Placental epithelial cell (primary cell): ENCODE data around the gene HS3ST6. TPM values are rescaled to one million over a fixed set of nuclear protein-coding genes. Genes with fewer than 3 reads are reported as not detected.

Experiments used
- small RNA-seq: library from RNA; depleted of rRNA; stranded (forward); fragments of <200 nt; gene quantifications from one replicate; pipeline ENCODE3, GENCODE V24; 2012
- total RNA-seq: library from RNA; depleted of rRNA; stranded (reverse); fragments of >200 nt; gene quantifications from 2 replicates; pipeline ENCODE4 v1.2.3, GENCODE V29; 2012

Gene HS3ST6
- total RNA-seq, result not detected in 2 replicates

DNA sequence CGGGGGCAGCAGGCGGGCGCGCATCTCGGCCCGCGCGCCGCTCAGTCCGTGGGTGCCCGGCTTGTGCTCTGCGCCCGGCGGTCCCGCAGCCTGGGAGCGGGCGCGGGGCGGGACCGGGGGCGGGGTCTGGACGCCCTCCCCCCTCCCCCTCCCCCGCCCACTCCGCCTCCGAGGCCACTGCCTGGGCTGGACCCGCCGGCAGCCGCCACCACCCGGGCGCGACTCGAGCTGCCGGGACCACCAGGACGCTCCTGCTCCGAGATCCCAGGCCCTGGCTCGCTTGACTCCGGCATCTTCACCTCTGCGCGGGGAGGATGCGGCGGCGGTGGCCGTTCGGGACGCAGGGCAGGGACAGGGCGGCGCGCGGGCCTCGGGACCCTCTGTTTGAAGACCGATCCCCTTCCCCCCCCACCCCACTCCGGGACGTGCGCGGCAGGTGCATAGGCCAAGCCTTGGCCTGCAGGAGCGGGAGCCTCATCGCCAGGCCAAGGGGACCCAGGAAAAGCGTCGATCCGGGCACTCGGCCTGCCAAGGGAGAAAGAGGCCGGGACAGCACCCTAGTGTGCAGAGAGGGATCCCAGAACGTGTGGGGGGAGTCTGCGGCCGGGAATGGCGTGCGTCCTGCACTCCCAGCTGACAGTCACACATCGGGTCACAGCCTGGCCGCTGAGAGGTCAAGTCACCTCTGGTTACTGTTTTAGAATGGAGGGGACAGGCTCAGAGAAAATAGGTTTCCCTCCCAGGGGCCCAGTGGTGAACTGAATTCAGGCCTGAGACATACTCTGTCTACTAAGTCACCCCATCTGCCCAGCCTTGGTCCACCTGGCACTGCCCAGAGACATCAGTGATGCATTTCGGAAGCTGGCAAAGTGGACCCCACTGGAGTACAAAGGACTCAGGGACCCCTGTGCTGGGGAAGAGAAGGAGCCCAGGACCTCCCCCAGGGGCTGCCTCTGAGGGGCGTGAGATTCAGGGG is at the start of gene HS3ST6:
HS3ST6 (minus strand) TSS at position 65 of the 976 bp plus-strand sequence. CDS start 92 bp downstream, outside the sequence.

DNA sequence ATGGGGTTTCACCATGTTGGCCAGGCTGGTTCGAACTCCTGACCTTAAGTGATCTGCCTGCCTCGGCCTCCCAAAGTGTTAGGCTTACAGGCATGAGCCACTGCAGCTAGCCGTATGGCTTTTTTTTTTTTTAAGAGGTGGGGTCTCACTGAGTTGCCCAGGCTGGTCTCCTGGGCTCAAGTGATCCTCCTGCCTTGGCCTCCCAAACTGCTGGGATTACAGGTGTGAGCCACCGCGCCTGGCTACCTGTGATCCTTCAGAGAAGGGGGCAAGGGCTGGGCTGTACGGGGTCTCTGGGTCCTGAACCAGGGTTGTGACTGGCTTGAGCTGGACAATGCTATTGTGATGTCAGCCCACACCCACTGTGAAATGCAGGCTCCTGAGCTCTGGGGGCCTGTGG is 48.2 kb upstream of the HS3ST6 start, which contains the start of gene RNF151:
RNF151 (plus strand) TSS at position 397 of the 400 bp plus-strand sequence. CDS start 26 bp downstream, outside the sequence.

DNA sequence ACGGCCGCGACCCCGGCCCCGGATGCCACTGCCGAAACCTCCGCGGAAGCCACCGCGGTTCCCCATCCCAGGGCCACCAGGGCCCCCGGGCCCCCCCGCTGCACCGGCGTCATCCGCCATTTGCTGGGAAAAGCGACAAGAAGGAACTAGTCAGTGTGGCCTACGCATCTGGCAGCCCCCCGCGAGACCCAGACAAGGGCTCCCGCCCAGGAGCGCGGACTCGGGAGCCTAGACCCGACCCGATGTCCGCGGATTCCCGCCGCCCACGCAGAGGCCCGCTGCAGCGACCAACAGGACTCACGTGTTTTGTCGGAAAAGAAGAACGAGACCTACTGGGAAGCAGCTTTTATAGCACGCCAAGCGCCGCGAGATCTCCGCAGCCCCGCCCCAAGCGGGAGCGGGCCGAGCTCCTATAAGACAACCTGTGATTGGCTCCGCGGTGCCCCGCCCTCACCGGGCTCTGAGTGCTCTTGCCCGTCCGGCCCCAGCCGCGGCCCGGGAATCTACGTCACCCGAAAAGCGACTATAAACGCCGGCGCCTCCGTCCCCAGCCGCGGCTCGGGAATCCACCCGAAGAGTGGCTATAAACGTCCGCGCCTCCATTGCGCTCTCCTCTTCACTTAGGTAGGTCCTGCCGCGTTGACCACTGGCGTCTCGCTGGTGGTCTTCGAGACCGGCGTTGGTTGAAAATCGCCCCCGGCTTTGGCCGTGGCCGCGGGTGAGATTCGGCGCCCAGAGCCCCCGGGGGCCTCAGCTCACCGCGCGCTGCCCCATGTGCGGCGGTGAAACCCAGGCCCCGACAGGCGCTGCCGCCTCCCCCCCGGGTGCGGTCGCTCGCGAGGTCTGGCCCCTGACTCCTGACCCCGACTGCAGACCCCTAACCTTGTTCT is 46.5 kb upstream of the HS3ST6 start, which contains the start of gene RPS2:
RPS2 (minus strand) TSS at position 321 of the 890 bp plus-strand sequence; CDS start at position 120, 201 bp downstream.

DNA sequence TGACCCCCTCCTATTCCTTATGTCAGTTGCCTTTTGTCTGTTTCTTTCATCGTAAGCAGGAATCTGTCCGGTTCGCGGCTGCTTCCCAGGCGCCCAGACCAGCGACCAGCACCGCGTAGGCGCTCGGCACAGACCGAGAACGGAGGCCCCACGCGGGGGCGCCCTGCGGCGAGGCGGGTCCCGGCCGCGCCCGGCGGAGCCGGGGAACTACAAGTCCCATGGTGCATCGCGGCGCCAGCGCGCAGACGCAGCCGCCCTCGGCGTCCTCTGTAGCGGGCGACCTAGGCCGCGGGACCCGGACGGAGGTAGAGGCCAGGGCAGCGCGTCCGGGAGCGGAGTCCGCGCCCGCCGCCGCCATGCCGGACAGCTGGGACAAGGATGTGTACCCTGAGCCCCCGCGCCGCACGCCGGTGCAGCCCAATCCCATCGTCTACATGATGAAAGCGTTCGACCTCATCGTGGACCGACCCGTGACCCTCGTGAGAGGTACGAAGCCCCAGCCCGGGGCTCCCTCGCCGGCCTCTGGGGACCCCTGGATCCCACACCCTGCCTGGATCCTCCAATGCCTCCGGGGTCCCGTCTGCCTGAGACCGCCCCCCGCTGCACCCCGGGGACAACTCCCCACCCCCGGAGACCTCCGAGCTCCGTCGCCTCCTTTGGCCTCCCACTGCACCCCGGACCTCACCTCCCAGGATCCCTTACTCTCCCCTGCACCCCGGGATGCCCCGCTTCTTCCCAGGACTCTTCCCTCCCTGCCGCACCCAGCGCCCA is 41.2 kb upstream of the HS3ST6 start, which contains the start of gene NDUFB10:
NDUFB10 (plus strand) TSS at position 270 of the 771 bp plus-strand sequence; CDS start at position 357, 87 bp downstream.

GRCh38 chr16:1942810-1943726 is 24.9 kb upstream of the HS3ST6 start, which contains the start of gene MSRB1:
TSS of gene MSRB1 (minus strand) at chr16:1943199. CDS start at chr16:1943156, 43 bp downstream.

GRCh38 chr16:1871974-1872635 is 46.1 kb downstream of the HS3ST6 start, which contains the start of gene MEIOB:
TSS of gene MEIOB (minus strand) at chr16:1872164. CDS start at chr16:1868175, 3,989 bp downstream.

Small RNAs within 50 kb of the gene (small RNA-seq; reads per million reads assigned to genes)
- gene SNORA10 (not detected), gene SNORA64 (not detected)

Other genes starting within 250 kb of the HS3ST6 start
- 56.9 and 98.6 TPM in 2 replicates for gene JPT2, start 240.1 kb downstream of the HS3ST6 start, total RNA-seq
- gene MAPK8IP3, start 212.2 kb downstream of the HS3ST6 start, total RNA-seq, result 80.5 and 89.4 TPM in 2 replicates
- gene NME3, start 146.9 kb downstream of the HS3ST6 start, total RNA-seq, result 36.2 and 52.6 TPM in 2 replicates
- 13.8 and 14.1 TPM in 2 replicates for gene EME2, start 145.6 kb downstream of the HS3ST6 start, total RNA-seq
- 47.1 and 64.6 TPM in 2 replicates for gene MRPS34, start 145.3 kb downstream of the HS3ST6 start, total RNA-seq
- 61.6 and 63.6 TPM in 2 replicates for gene SPSB3, start 135.8 kb downstream of the HS3ST6 start, total RNA-seq
- gene NUBP2, start 135.5 kb downstream of the HS3ST6 start, total RNA-seq, result 56.5 and 92.0 TPM in 2 replicates
- gene IGFALS, start 124.7 kb downstream of the HS3ST6 start, total RNA-seq, result not detected in 2 replicates
- 5.9 and 24.5 TPM in 2 replicates for gene HAGH, start 91.6 kb downstream of the HS3ST6 start, total RNA-seq
- gene FAHD1, start 91.2 kb downstream of the HS3ST6 start, total RNA-seq, result 27.9 and 56.2 TPM in 2 replicates
- not detected in 2 replicates for gene MEIOB, start 46.3 kb downstream of the HS3ST6 start, total RNA-seq
- gene MSRB1, start 24.8 kb upstream of the HS3ST6 start, total RNA-seq, result 16.9 and 20.2 TPM in 2 replicates
- gene RPL3L, start 36.3 kb upstream of the HS3ST6 start, total RNA-seq, result not detected in 2 replicates
- 113 and 135 TPM in 2 replicates for gene NDUFB10, start 41.1 kb upstream of the HS3ST6 start, total RNA-seq
- 1,769 and 2,866 TPM in 2 replicates for gene RPS2, start 46.4 kb upstream of the HS3ST6 start, total RNA-seq
- not detected in 2 replicates for gene RNF151, start 48.4 kb upstream of the HS3ST6 start, total RNA-seq
- 27.1 and 50.1 TPM in 2 replicates for gene TBL3, start 53.6 kb upstream of the HS3ST6 start, total RNA-seq
- gene NOXO1, start 63.1 kb upstream of the HS3ST6 start, total RNA-seq, result 1.6 and 2.1 TPM in 2 replicates
- gene GFER, start 65.8 kb upstream of the HS3ST6 start, total RNA-seq, result 13.0 and 14.9 TPM in 2 replicates
- gene SYNGR3, start 71.6 kb upstream of the HS3ST6 start, total RNA-seq, result 3.5 and 4.4 TPM in 2 replicates
- 20.4 and 23.4 TPM in 2 replicates for gene ZNF598, start 91.4 kb upstream of the HS3ST6 start, total RNA-seq
- gene NPW, start 101.4 kb upstream of the HS3ST6 start, total RNA-seq, result 0.33 and 0.39 TPM in 2 replicates
- 8.2 and 22.6 TPM in 2 replicates for gene NHERF2, start 108.5 kb upstream of the HS3ST6 start, total RNA-seq
- gene NTHL1, start 129.4 kb upstream of the HS3ST6 start, total RNA-seq, result 7.9 and 22.7 TPM in 2 replicates
- gene TSC2, start 129.6 kb upstream of the HS3ST6 start, total RNA-seq, result 82.8 and 95.0 TPM in 2 replicates
- gene PKD1, start 217.5 kb upstream of the HS3ST6 start, total RNA-seq, result 62.6 and 99.7 TPM in 2 replicates
- gene RAB26, start 230.2 kb upstream of the HS3ST6 start, total RNA-seq, result 0.33 and 0.39 TPM in 2 replicates
- 45.5 and 88.8 TPM in 2 replicates for gene TRAF7, start 237.4 kb upstream of the HS3ST6 start, total RNA-seq